OCI-LY1 (cell line): ENCODE results near the gene ESR2.

Experiments used
- CTCF ChIP-seq: fragments of 200-600 bp; sonication (generic), shearing (Covaris generic); IDR thresholded peaks from 2 replicates; pipeline ENCODE4 v1.5.1; 2017; ENCODE audit warnings: mild to moderate bottlenecking, antibody characterized with exemption, low read length, moderate library complexity, mixed read lengths
- EZH2 ChIP-seq: fragments of 200-600 bp; sonication (generic), shearing (Covaris generic); IDR thresholded peaks from 2 replicates; pipeline ENCODE4 v1.8.0; 2017; ENCODE audit warnings: borderline replicate concordance, mixed run types, mild to moderate bottlenecking, antibody characterized with exemption, low read length, moderate library complexity, mixed read lengths

- TF ChIP-seq EZH2 (no peak), CTCF (no peak)
Measured at GRCh38 chr14:64217834-64218233, 76.3 kb downstream of the ESR2 start.
